ENCODE data around the gene FAAP20. TPM values are rescaled to one million over a fixed set of nuclear protein-coding genes. Genes with fewer than 3 reads are reported as not detected.

FAAP20 gene
- total RNA-seq, 1 experiment from 2014 or later, result 112 TPM

GRCh38 chr1:2241820-2242219 is 47.2 kb upstream of the FAAP20 start (continued):
- TF ChIP-seq EGR1 (IDR thresholded peaks at IDR 0.05; ENCODE audit: low read depth) (no peak), JUND (IDR thresholded peaks at IDR 0.05) (no peak)

GRCh38 chr1:2240270-2241156 is 45.9 kb upstream of the FAAP20 start:
- ATAC-seq (no peak), DNase-seq (ENCODE audit: low read depth, low spot score) (no peak)
- Histone ChIP-seq H3K27me3 (ENCODE audit: insufficient read depth, low read length) (no peaks in the 10 kb centered on the region), H4K20me1 (ENCODE audit: insufficient read depth) (peaks cover 5% of the 10 kb centered on the region; the same call in 1 of the 2 replicates), H3K9me3 (ENCODE audit: control insufficient read depth in 1 of 2, insufficient read depth in 1 of 2, low read depth in 1 of 2, low read length in 2 of 2) (no peaks in the 10 kb centered on the region), H3K27ac (ENCODE audit: low read depth, low read length) (no peak overlapping the region), H2AFZ (ENCODE audit: low read depth, low read length, poor library complexity, severe bottlenecking) (no peak overlapping the region), H3K79me2 (ENCODE audit: insufficient read depth, low read length) (peaks cover 98% of the 10 kb centered on the region), H3K4me2 (ENCODE audit: low read length) (no peak overlapping the region), H3K9ac (ENCODE audit: low read length) (no peak overlapping the region), H3K36me3 (ENCODE audit: control insufficient read depth in 1 of 2, insufficient read depth in 2 of 2, low read length in 2 of 2) (peaks cover 0 to 8% of the 10 kb centered on the region in 2 experiments; a peak in 2 of 4 replicates), H3K9me2 (ENCODE audit: insufficient read depth) (no peaks in the 10 kb centered on the region), H3K4me3 (replicated peaks in 1 of 2; ENCODE audit: low read depth in 1 of 2, low read length in 2 of 2) (no peak overlapping the region), H3K4me1 (ENCODE audit: control insufficient read depth in 1 of 2, insufficient read depth in 2 of 2, low read length in 2 of 2) (no peaks in the 10 kb centered on the region)
- ChIA-PET POLR2A (no interaction called here), RAD21 (ENCODE audit: low non-redundant PET in 1 of 2, low total read pairs in 2 of 2, uncharacterized antibody in 2 of 2, unreplicated experiment in 2 of 2) (no interaction called here), CTCF (no interaction called here)
- intact Hi-C loops (cut with micrococcal nuclease), result no loop called here
- TF ChIP-seq ATF3 (IDR thresholded peaks at IDR 0.05), result no peak
- TF ChIP-seq JUND (IDR thresholded peaks at IDR 0.05), result no peak
- TF ChIP-seq CTCF (IDR thresholded peaks at IDR 0.05 in 2 of 3, conservative IDR thresholded peaks at IDR 0.05 in 1 of 3; ENCODE audit: borderline replicate concordance in 1 of 3, insufficient read depth in 1 of 3, low read depth in 2 of 3, low read length in 2 of 3), result no peak
- TF ChIP-seq ZFX (IDR thresholded peaks at IDR 0.05), result no peak
- no peak for TF ChIP-seq CEBPB (IDR thresholded peaks at IDR 0.05; ENCODE audit: low read depth)
- TF ChIP-seq SIN3A (IDR thresholded peaks at IDR 0.05; ENCODE audit: low read depth), result no peak
- no peak for TF ChIP-seq FOSL1 (IDR thresholded peaks at IDR 0.05; ENCODE audit: low read depth)
- TF ChIP-seq ZNF274 (IDR thresholded peaks at IDR 0.05; ENCODE audit: low read depth, low read length), result no peak
- no peak for TF ChIP-seq EGR1 (IDR thresholded peaks at IDR 0.05; ENCODE audit: low read depth)
- TF ChIP-seq REST (IDR thresholded peaks at IDR 0.05; ENCODE audit: low read depth), result no peak
- TF ChIP-seq CBX3 (IDR thresholded peaks at IDR 0.05; ENCODE audit: low read depth), result no peak
- no peak for TF ChIP-seq ZBTB33 (IDR thresholded peaks at IDR 0.05; ENCODE audit: extremely low read depth, insufficient replicate concordance, low read length)
- BruUV-seq (replicated peaks), result no TSS peak
